Esophagus squamous epithelium (tissue), 5 donors: ENCODE measurements around the gene TRMU. TPM values are rescaled to one million over a fixed set of nuclear protein-coding genes. Genes with fewer than 3 reads are reported as not detected.
"Not testable (repeated sequence)": the region's sequence is repeated elsewhere in the genome, so short reads cannot be mapped to it uniquely, and the experiment has no call there.

ENCODE experiments used
- DNase-seq: peaks from one replicate; lab custom pipeline; 2025; lab: John Stamatoyannopoulos, UW
- H3K27ac ChIP-seq, 4 donors: fragments of 200-600 bp; sonication (generic); one replicate each; pipeline ENCODE4 v1.5.1; 2016 to 2019; ENCODE audit warnings: mild to moderate bottlenecking in 1 of 4
- H3K27me3 ChIP-seq, 4 donors: fragments of 200-600 bp; sonication (generic); 1 replicate in 3 of 4; 2 replicates in 1 of 4; pipeline versions ENCODE4 v1.5.1 to v1.6.0; 2017 to 2021; ENCODE audit warnings: antibody characterized with exemption in 1 of 4
- H3K36me3 ChIP-seq, 3 donors: fragments of 200-600 bp; sonication (generic); one replicate each; pipeline ENCODE4 v1.5.1; 2016 to 2019
- H3K4me1 ChIP-seq, 3 donors: fragments of 200-600 bp; sonication (generic); one replicate each; pipeline ENCODE4 v1.5.1; 2017 to 2019
- H3K4me3 ChIP-seq, 4 donors: fragments of 200-600 bp; sonication (generic); 1 replicate in 3 of 4; 2 replicates in 1 of 4; pipeline ENCODE4 v1.5.1; 2016 to 2019; ENCODE audit warnings: mild to moderate bottlenecking in 2 of 4, moderate library complexity in 1 of 4
- H3K9me3 ChIP-seq, 3 donors: fragments of 200-600 bp; sonication (generic); one replicate each; pipeline ENCODE4 v1.5.1; 2016 to 2019
- CTCF ChIP-seq, 6 experiments: fragments of 450-650 bp in 4 of 6; fragments of 200-600 bp in 2 of 6; sonication (generic) in 2 of 6; IDR thresholded peaks; one replicate each; pipeline ENCODE4 v1.5.1; 2016 to 2019; ENCODE audit warnings: antibody characterized with exemption in 6 of 6, mild to moderate bottlenecking in 4 of 6, moderate library complexity in 4 of 6
- POLR2A ChIP-seq, 4 donors: fragments of 450-650 bp; IDR thresholded peaks; one replicate each; pipeline ENCODE4 v1.6.1; 2017; ENCODE audit warnings: antibody characterized with exemption in 4 of 4, mild to moderate bottlenecking in 4 of 4, moderate library complexity in 3 of 4
- WGBS, 2 donors: methylation state at CpG; one replicate each; pipeline ENCODE4 v1.1.5; 2018; 5-methylcytosine and 5-hydroxymethylcytosine counted together
- intact Hi-C: fragments of 100-400 bp; cut with DNase I; formaldehyde crosslinking; loops from one replicate; pipeline ENCODE4 v1.15.0; 2022
- total RNA-seq, 4 donors: library from RNA; depleted of rRNA; stranded (reverse); fragments of >200 nt; gene quantifications; one replicate each; pipeline ENCODE4 v1.1.0, GENCODE V29; 2016
- donor health status: DM: yes; HTN: yes; CAD: no.

TRMU gene
- total RNA-seq, 4 donors from 2014 or later = 17.7 to 43.1 (median 32.5) TPM

- H3K4me3 ChIP-seq = no peak overlapping the region
- no peak for DNase-seq
- 67% methylated on average over 14 of the region's 14 CpGs for WGBS, 2 donors
- intact Hi-C loops = no loop called here
- H3K27me3 ChIP-seq = no peaks in the 10 kb centered on the region
- no peak overlapping the region for H3K27ac ChIP-seq
- peaks cover 0 to 71% (median 4%) of the 10 kb centered on the region in 3 donors for H3K36me3 ChIP-seq
- no peaks in the 10 kb centered on the region for H3K9me3 ChIP-seq
- no peak for TF ChIP-seq CTCF (IDR thresholded peaks at IDR 0.05)
- no peak for TF ChIP-seq POLR2A (IDR thresholded peaks at IDR 0.05)
- peaks cover 0 to 28% (median 10%) of the 10 kb centered on the region in 3 donors for H3K4me1 ChIP-seq
Measured at GRCh38 chr22:46393873-46394272, 58.4 kb downstream of the TRMU start.

- no peaks in the 10 kb centered on the region for H3K9me3 ChIP-seq
- WGBS, 2 donors = 60 to 92% methylated on average over 2 to 5 of the region's 14 CpGs
- H3K27me3 ChIP-seq = no peaks in the 10 kb centered on the region
- DNase-seq = no peak
- TF ChIP-seq POLR2A (IDR thresholded peaks at IDR 0.05) = no peak
- no peak for TF ChIP-seq CTCF (IDR thresholded peaks at IDR 0.05)
- H3K4me3 ChIP-seq = no peak overlapping the region
- peaks cover 0 to 28% (median 10%) of the 10 kb centered on the region in 3 donors for H3K4me1 ChIP-seq
- no peak overlapping the region for H3K27ac ChIP-seq
- intact Hi-C loops = no loop called here
- H3K36me3 ChIP-seq = peaks cover 0 to 72% (median 7%) of the 10 kb centered on the region in 3 donors
Measured at GRCh38 chr22:46394622-46395021, 59.1 kb downstream of the TRMU start.

GRCh38 chr22:46395145-46395544 lies 59.6 kb downstream of the TRMU start:
- Histone ChIP-seq H3K4me1 (peaks cover 0 to 24% (median 8%) of the 10 kb centered on the region in 3 donors), H3K27me3 (no peaks in the 10 kb centered on the region), H3K4me3 (no peak overlapping the region), H3K27ac (no peak overlapping the region), H3K36me3 (peaks cover 0 to 73% (median 7%) of the 10 kb centered on the region in 3 donors), H3K9me3 (no peaks in the 10 kb centered on the region)
- intact Hi-C loops = no loop called here
- TF ChIP-seq POLR2A (IDR thresholded peaks at IDR 0.05) (no peak), CTCF (IDR thresholded peaks at IDR 0.05) (no peak)
- no peak for DNase-seq
- WGBS, 2 donors = 87 to 93% methylated on average over 10 to 11 of the region's 13 CpGs

GRCh38 chr22:46397049-46397448 lies 61.5 kb downstream of the TRMU start:
- H3K4me1 ChIP-seq, H3K4me3 ChIP-seq, H3K27ac ChIP-seq, H3K9me3 ChIP-seq, intact Hi-C loops, H3K27me3 ChIP-seq, DNase-seq: not testable (repeated sequence)
- WGBS, 2 donors = 79 to 80% methylated on average over 3 of the region's 5 CpGs
- H3K36me3 ChIP-seq = peaks cover 0 to 83% (median 7%) of the 10 kb centered on the region in 3 donors

- TF ChIP-seq POLR2A (IDR thresholded peaks at IDR 0.05) = no peak
- TF ChIP-seq CTCF (IDR thresholded peaks at IDR 0.05) = no peak
- no peak for DNase-seq
- Histone ChIP-seq H3K36me3 (peaks cover 0 to 83% (median 7%) of the 10 kb centered on the region in 3 donors), H3K9me3 (no peaks in the 10 kb centered on the region), H3K4me3 (no peak overlapping the region), H3K27ac (no peak overlapping the region), H3K27me3 (no peaks in the 10 kb centered on the region), H3K4me1 (peaks cover 0 to under 1% (median 0%) of the 10 kb centered on the region in 3 donors)
- 79 to 95% methylated on average over 4 to 5 of the region's 18 CpGs for WGBS, 2 donors
- intact Hi-C loops = no loop called here
Measured at GRCh38 chr22:46397514-46397913, 62.0 kb downstream of the TRMU start.

- Histone ChIP-seq H3K36me3 (peaks cover 0 to 81% (median 7%) of the 10 kb centered on the region in 3 donors), H3K27me3 (no peaks in the 10 kb centered on the region), H3K4me3 (no peak overlapping the region), H3K27ac (no peak overlapping the region), H3K4me1 (no peaks in the 10 kb centered on the region), H3K9me3 (no peaks in the 10 kb centered on the region)
- 82 to 91% methylated on average over 3 to 9 of the region's 19 CpGs for WGBS, 2 donors
- intact Hi-C loops = no loop called here
- no peak for TF ChIP-seq CTCF (IDR thresholded peaks at IDR 0.05)
- no peak for TF ChIP-seq POLR2A (IDR thresholded peaks at IDR 0.05)
- no peak for DNase-seq
Measured at GRCh38 chr22:46397951-46398350, 62.4 kb downstream of the TRMU start.
